HepG2 (cell line): ENCODE measurements around the gene DCUN1D2.

Source experiments
- EHMT2 ChIP-seq: fragments of 200-600 bp; sonication (generic); IDR thresholded peaks from 2 replicates; pipeline ENCODE4 v1.7.0; 2017; ENCODE audit warnings: antibody characterized with exemption, low read depth, low read length, borderline replicate concordance
- HCFC1 ChIP-seq: fragments of 150-350 bp; IDR thresholded peaks from 2 replicates; pipeline ENCODE4 v1.6.1; 2014; ENCODE audit warnings: low read depth, low read length
- RBM22 ChIP-seq: fragments of 200-400 bp; formaldehyde crosslinking; optimal IDR thresholded peaks from 2 replicates; pipeline ENCODE3; 2017; ENCODE audit warnings: mild to moderate bottlenecking, low read length, moderate library complexity
- RFX5 ChIP-seq: IDR thresholded peaks from 2 replicates; pipeline ENCODE4 v1.6.1; 2011; ENCODE audit warnings: low read depth, low read length, improper control_type of control experiment
- SMC3 ChIP-seq: IDR thresholded peaks from 2 replicates; pipeline ENCODE4 v1.6.1; 2011; ENCODE audit warnings: low read length, improper control_type of control experiment
- ZNF703 ChIP-seq: sonication (generic); formaldehyde crosslinking; IDR thresholded peaks from 2 replicates; pipeline ENCODE4 v1.5.1; 2020; ENCODE audit warnings: missing genetic modification reagents, mild to moderate bottlenecking, moderate library complexity, borderline replicate concordance
- TF ChIP-seq, protein P1 (sequence below): sonication (generic); formaldehyde crosslinking; IDR thresholded peaks from 2 replicates; pipeline ENCODE4 v1.5.0; 2020; ENCODE audit warnings: mild to moderate bottlenecking, missing genetic modification reagents, moderate library complexity
- TF ChIP-seq, protein P2 (sequence below), 2 experiments: IDR thresholded peaks; 2 replicates each; pipeline ENCODE4 v1.6.1; 2011 to 2012; ENCODE audit warnings: low read length in 2 of 2, borderline replicate concordance in 1 of 2, low read depth in 1 of 2, mild to moderate bottlenecking in 1 of 2, moderate library complexity in 1 of 2
- TF ChIP-seq, protein P3 (sequence below): sonication (generic); formaldehyde crosslinking; IDR thresholded peaks from 2 replicates; pipeline ENCODE4 v1.5.1; 2020; ENCODE audit warnings: mild to moderate bottlenecking, missing genetic modification reagents, borderline replicate concordance

- no peak for TF ChIP-seq ZNF703 (CRISPR knock-in tag)
- TF ChIP-seq, protein P1, sequence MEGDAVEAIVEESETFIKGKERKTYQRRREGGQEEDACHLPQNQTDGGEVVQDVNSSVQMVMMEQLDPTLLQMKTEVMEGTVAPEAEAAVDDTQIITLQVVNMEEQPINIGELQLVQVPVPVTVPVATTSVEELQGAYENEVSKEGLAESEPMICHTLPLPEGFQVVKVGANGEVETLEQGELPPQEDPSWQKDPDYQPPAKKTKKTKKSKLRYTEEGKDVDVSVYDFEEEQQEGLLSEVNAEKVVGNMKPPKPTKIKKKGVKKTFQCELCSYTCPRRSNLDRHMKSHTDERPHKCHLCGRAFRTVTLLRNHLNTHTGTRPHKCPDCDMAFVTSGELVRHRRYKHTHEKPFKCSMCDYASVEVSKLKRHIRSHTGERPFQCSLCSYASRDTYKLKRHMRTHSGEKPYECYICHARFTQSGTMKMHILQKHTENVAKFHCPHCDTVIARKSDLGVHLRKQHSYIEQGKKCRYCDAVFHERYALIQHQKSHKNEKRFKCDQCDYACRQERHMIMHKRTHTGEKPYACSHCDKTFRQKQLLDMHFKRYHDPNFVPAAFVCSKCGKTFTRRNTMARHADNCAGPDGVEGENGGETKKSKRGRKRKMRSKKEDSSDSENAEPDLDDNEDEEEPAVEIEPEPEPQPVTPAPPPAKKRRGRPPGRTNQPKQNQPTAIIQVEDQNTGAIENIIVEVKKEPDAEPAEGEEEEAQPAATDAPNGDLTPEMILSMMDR (CRISPR knock-in tag), result no peak
- TF ChIP-seq HCFC1, result no peak
- TF ChIP-seq, protein P2, sequence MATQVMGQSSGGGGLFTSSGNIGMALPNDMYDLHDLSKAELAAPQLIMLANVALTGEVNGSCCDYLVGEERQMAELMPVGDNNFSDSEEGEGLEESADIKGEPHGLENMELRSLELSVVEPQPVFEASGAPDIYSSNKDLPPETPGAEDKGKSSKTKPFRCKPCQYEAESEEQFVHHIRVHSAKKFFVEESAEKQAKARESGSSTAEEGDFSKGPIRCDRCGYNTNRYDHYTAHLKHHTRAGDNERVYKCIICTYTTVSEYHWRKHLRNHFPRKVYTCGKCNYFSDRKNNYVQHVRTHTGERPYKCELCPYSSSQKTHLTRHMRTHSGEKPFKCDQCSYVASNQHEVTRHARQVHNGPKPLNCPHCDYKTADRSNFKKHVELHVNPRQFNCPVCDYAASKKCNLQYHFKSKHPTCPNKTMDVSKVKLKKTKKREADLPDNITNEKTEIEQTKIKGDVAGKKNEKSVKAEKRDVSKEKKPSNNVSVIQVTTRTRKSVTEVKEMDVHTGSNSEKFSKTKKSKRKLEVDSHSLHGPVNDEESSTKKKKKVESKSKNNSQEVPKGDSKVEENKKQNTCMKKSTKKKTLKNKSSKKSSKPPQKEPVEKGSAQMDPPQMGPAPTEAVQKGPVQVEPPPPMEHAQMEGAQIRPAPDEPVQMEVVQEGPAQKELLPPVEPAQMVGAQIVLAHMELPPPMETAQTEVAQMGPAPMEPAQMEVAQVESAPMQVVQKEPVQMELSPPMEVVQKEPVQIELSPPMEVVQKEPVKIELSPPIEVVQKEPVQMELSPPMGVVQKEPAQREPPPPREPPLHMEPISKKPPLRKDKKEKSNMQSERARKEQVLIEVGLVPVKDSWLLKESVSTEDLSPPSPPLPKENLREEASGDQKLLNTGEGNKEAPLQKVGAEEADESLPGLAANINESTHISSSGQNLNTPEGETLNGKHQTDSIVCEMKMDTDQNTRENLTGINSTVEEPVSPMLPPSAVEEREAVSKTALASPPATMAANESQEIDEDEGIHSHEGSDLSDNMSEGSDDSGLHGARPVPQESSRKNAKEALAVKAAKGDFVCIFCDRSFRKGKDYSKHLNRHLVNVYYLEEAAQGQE (IDR thresholded peaks at IDR 0.05; ENCODE audit: borderline replicate concordance in 1 of 2, low read depth in 1 of 2, low read length in 2 of 2), result no peak
- TF ChIP-seq, protein P3, sequence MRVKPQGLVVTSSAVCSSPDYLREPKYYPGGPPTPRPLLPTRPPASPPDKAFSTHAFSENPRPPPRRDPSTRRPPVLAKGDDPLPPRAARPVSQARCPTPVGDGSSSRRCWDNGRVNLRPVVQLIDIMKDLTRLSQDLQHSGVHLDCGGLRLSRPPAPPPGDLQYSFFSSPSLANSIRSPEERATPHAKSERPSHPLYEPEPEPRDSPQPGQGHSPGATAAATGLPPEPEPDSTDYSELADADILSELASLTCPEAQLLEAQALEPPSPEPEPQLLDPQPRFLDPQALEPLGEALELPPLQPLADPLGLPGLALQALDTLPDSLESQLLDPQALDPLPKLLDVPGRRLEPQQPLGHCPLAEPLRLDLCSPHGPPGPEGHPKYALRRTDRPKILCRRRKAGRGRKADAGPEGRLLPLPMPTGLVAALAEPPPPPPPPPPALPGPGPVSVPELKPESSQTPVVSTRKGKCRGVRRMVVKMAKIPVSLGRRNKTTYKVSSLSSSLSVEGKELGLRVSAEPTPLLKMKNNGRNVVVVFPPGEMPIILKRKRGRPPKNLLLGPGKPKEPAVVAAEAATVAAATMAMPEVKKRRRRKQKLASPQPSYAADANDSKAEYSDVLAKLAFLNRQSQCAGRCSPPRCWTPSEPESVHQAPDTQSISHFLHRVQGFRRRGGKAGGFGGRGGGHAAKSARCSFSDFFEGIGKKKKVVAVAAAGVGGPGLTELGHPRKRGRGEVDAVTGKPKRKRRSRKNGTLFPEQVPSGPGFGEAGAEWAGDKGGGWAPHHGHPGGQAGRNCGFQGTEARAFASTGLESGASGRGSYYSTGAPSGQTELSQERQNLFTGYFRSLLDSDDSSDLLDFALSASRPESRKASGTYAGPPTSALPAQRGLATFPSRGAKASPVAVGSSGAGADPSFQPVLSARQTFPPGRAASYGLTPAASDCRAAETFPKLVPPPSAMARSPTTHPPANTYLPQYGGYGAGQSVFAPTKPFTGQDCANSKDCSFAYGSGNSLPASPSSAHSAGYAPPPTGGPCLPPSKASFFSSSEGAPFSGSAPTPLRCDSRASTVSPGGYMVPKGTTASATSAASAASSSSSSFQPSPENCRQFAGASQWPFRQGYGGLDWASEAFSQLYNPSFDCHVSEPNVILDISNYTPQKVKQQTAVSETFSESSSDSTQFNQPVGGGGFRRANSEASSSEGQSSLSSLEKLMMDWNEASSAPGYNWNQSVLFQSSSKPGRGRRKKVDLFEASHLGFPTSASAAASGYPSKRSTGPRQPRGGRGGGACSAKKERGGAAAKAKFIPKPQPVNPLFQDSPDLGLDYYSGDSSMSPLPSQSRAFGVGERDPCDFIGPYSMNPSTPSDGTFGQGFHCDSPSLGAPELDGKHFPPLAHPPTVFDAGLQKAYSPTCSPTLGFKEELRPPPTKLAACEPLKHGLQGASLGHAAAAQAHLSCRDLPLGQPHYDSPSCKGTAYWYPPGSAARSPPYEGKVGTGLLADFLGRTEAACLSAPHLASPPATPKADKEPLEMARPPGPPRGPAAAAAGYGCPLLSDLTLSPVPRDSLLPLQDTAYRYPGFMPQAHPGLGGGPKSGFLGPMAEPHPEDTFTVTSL (CRISPR knock-in tag), result no peak
- no peak for TF ChIP-seq EHMT2
- TF ChIP-seq SMC3, result no peak
- TF ChIP-seq RFX5, result no peak
- no peak for TF ChIP-seq RBM22
These were observed 3.8 kb downstream of the DCUN1D2 start for GRCh38 chr13:113486698-113487097.
